Endothelial cell of umbilical vein (primary cell): ENCODE results near the gene APCDD1L. TPM values are rescaled to one million over a fixed set of nuclear protein-coding genes. Genes with fewer than 3 reads are reported as not detected.

Experiments used
- BruUV-seq: library from RNA; stranded (reverse); fragments of 400-500 nt; replicated peaks from 2 replicates; lab custom pipeline; 2021; lab: Mats Ljungman, UMichigan
- CTCF ChIA-PET: fragments of 300-600, 350-600 bp; sonication (Branson Sonifier 250); formaldehyde crosslinking; loops from one replicate; lab custom pipeline; 2021; ENCODE audit warnings: antibody characterized with exemption, inconsistent platforms; lab: Charles Lee
- POLR2A ChIA-PET: fragments of 300-600, 350-600 bp; sonication (Branson Sonifier 250); formaldehyde crosslinking; loops from one replicate; lab custom pipeline; 2021; ENCODE audit warnings: antibody characterized with exemption, inconsistent platforms; lab: Charles Lee
- DNase-seq: peaks from one replicate; pipeline ENCODE4 v3.0.0-alpha.2; 2011; ENCODE audit warnings: low read depth, low spot score
- FAIRE-seq: peaks from 2 replicates; lab custom pipeline; 2011; peaks lifted over from hg19 to GRCh38; lab: Jason Lieb, UNC
- H2AFZ ChIP-seq: 2 replicates; pipeline ENCODE4 v1.6.0; 2012; ENCODE audit warnings: low read depth, low read length, control low read depth, inconsistent platforms
- H3K27ac ChIP-seq: 2 replicates; pipeline ENCODE4 v1.5.1; 2011; ENCODE audit warnings: low read depth, mild to moderate bottlenecking, control low read depth, low read length, moderate library complexity; ENCODE audit not compliant: insufficient read depth
- H3K27me3 ChIP-seq, 2 experiments: 2 replicates each; pipeline versions ENCODE4 v1.6.0 to v1.6.1; 2011; ENCODE audit warnings: low read length in 2 of 2, mixed read lengths in 1 of 2; ENCODE audit not compliant: control insufficient read depth in 2 of 2, insufficient read depth in 2 of 2
- H3K36me3 ChIP-seq, 2 experiments: 2 replicates in 1 of 2; 3 replicates in 1 of 2; pipeline ENCODE4 v1.5.1; 2011; ENCODE audit warnings: low read length in 2 of 2, mild to moderate bottlenecking in 1 of 2, moderate library complexity in 1 of 2; ENCODE audit not compliant: control insufficient read depth in 2 of 2, insufficient read depth in 2 of 2; ENCODE audit errors: extremely low read depth in 1 of 2
- H3K4me1 ChIP-seq: 3 replicates; pipeline ENCODE4 v1.5.1; 2011; ENCODE audit warnings: mild to moderate bottlenecking, low read length; ENCODE audit not compliant: control insufficient read depth, insufficient read depth; ENCODE audit errors: extremely low read depth
- H3K4me2 ChIP-seq: 2 replicates; pipeline ENCODE4 v1.6.1; 2011; ENCODE audit warnings: low read length, control low read depth, mixed read lengths; ENCODE audit not compliant: insufficient read depth
- H3K4me3 ChIP-seq, 3 experiments: fragments of 200-600 bp in 1 of 3; sonication (generic), shearing (Covaris generic) in 1 of 3; replicated peaks in 1 of 3; 2 replicates each; pipeline ENCODE4 v1.5.1; 2011 to 2016; ENCODE audit warnings: control low read depth in 3 of 3, low read length in 3 of 3, mild to moderate bottlenecking in 2 of 3, inconsistent platforms in 1 of 3, low read depth in 1 of 3, moderate library complexity in 1 of 3; ENCODE audit not compliant: insufficient read depth in 1 of 3
- H3K79me2 ChIP-seq: 2 replicates; pipeline ENCODE4 v1.6.0; 2012; ENCODE audit warnings: low read length, inconsistent platforms; ENCODE audit not compliant: control insufficient read depth, insufficient read depth
- H3K9ac ChIP-seq: replicated peaks from 2 replicates; pipeline ENCODE3; 2011; ENCODE audit warnings: low read length, control low read depth; ENCODE audit not compliant: insufficient read depth; ENCODE audit errors: extremely low read depth
- H3K9me1 ChIP-seq: replicated peaks from 3 replicates; pipeline ENCODE4 v1.6.0; 2011; ENCODE audit warnings: mild to moderate bottlenecking, low read length; ENCODE audit not compliant: control insufficient read depth, insufficient read depth; ENCODE audit errors: extremely low read depth
- H3K9me3 ChIP-seq: replicated peaks from 2 replicates; pipeline ENCODE4 v1.5.1; 2012; ENCODE audit warnings: low read length, inconsistent platforms; ENCODE audit not compliant: control insufficient read depth, insufficient read depth
- H4K20me1 ChIP-seq: replicated peaks from 2 replicates; pipeline ENCODE3; 2011; ENCODE audit warnings: mild to moderate bottlenecking, low read length; ENCODE audit not compliant: control insufficient read depth, insufficient read depth; ENCODE audit errors: extremely low read depth
- CTCF ChIP-seq, 2 donors: IDR thresholded peaks; 1 replicate in 1 of 2; 2 replicates in 1 of 2; pipeline ENCODE4 v1.5.1; 2011; ENCODE audit warnings: low read length in 2 of 2, mild to moderate bottlenecking in 2 of 2, moderate library complexity in 2 of 2, control low read depth in 1 of 2, inconsistent platforms in 1 of 2, low read depth in 1 of 2; ENCODE audit not compliant: insufficient read depth in 1 of 2; ENCODE audit errors: extremely low read depth in 1 of 2
- EZH2 ChIP-seq: IDR thresholded peaks from 2 replicates; pipeline ENCODE4 v1.6.1; 2012; ENCODE audit warnings: borderline replicate concordance, low read depth, mild to moderate bottlenecking, moderate library complexity, low read length, inconsistent platforms; ENCODE audit not compliant: severe bottlenecking
- FOS ChIP-seq: IDR thresholded peaks from 2 replicates; pipeline ENCODE4 v1.6.1; 2011; ENCODE audit warnings: mild to moderate bottlenecking, low read length, moderate library complexity, borderline replicate concordance; ENCODE audit not compliant: insufficient read depth
- GATA2 ChIP-seq: IDR thresholded peaks from 2 replicates; pipeline ENCODE4 v1.7.0; 2011; ENCODE audit warnings: low read depth, mild to moderate bottlenecking, moderate library complexity, mixed read lengths, low read length; ENCODE audit not compliant: insufficient read length, insufficient read depth
- JUN ChIP-seq: IDR thresholded peaks from 2 replicates; pipeline ENCODE4 v1.6.1; 2011; ENCODE audit warnings: borderline replicate concordance, low read depth; ENCODE audit not compliant: insufficient read length, insufficient read depth
- MAX ChIP-seq: IDR thresholded peaks from 2 replicates; pipeline ENCODE4 v1.6.1; 2011; ENCODE audit not compliant: insufficient read depth, insufficient read length
- MYC ChIP-seq: IDR thresholded peaks from one replicate; pipeline ENCODE4 v1.6.1; 2011; ENCODE audit warnings: mild to moderate bottlenecking, low read depth, low read length
- POLR2A ChIP-seq: IDR thresholded peaks from 2 replicates; pipeline ENCODE4 v1.6.1; 2012; ENCODE audit warnings: low read depth, mild to moderate bottlenecking, control low read depth, low read length
- POLR2AphosphoS5 ChIP-seq: IDR thresholded peaks from 2 replicates; pipeline ENCODE4 v1.6.1; 2012; ENCODE audit warnings: low read depth, mild to moderate bottlenecking, control low read depth, low read length, moderate library complexity; ENCODE audit not compliant: insufficient read depth
- dilution Hi-C: fragments of 300-500 bp; cut with MboI; formaldehyde crosslinking; loops from one replicate; pipeline ENCODE4 v1.15.0; 2019; ENCODE audit warnings: low sequenced_read_pairs; ENCODE audit not compliant: extremely low pct_ligation_motif_present
- intact Hi-C: fragments of 100-400 bp; cut with micrococcal nuclease; formaldehyde crosslinking; loops from one replicate; pipeline ENCODE4 v1.10.0; 2022
- polyA plus RNA-seq, 4 experiments: library from polyadenylated mRNA; depleted of rRNA in 3 of 4; stranded (reverse) in 3 of 4; unstranded in 1 of 4; fragments of >200 nt; gene quantifications; 2 replicates each; pipeline versions ENCODE4 v1.2.1 to v1.2.3, GENCODE V29; 2011 to 2012; ENCODE audit warnings: missing spikeins in 1 of 4
- total RNA-seq: library from RNA; stranded (reverse); gene quantifications from 2 replicates; pipeline ENCODE4 v1.2.3, GENCODE V29; 2021

The APCDD1L gene
- total and polyA plus RNA-seq, 2 donors (not counting 3 experiments of a cell fraction or from before 2014, with no cell fraction given), result 0.17 to 1.4 TPM

GRCh38 chr20:58433029-58433647 lies 82.1 kb downstream of the APCDD1L start:
- H3K4me3 ChIP-seq, result no peak overlapping the region
- no peak overlapping the region for H2AFZ ChIP-seq
- no peak overlapping the region for H3K9ac ChIP-seq
- no peaks in the 10 kb centered on the region for H4K20me1 ChIP-seq
- H3K27ac ChIP-seq, result no peak overlapping the region
- H3K36me3 ChIP-seq, result peaks cover 0 to 4% of the 10 kb centered on the region in 2 experiments
- ChIA-PET CTCF (interaction anchor here (0.9 to 1.7 kb wide), 2 partner anchors 12 to 13 kb away, joined by 3 to 5 read pairs; no protein-coding TSS in a partner anchor), POLR2A (no interaction called here)
- peaks cover 77% of the 10 kb centered on the region for H3K79me2 ChIP-seq
- no TSS peak for BruUV-seq
- no peaks in the 10 kb centered on the region for H3K27me3 ChIP-seq
- DNase-seq (no peak), FAIRE-seq (no peak)
- dilution Hi-C loops, result no loop called here
- intact Hi-C loops, result no loop called here
- no peak overlapping the region for H3K4me2 ChIP-seq
- no peaks in the 10 kb centered on the region for H3K9me3 ChIP-seq
- TF ChIP-seq CTCF (IDR thresholded peaks at IDR 0.05; ENCODE audit: extremely low read depth in 1 of 2, insufficient read depth in 1 of 2, low read depth in 1 of 2, low read length in 2 of 2) (no peak), MYC (no peak), JUN (no peak), POLR2A (no peak), GATA2 (no peak), POLR2AphosphoS5 (no peak), MAX (no peak), EZH2 (no peak), FOS (no peak)
- H3K9me1 ChIP-seq, result no peaks in the 10 kb centered on the region
- H3K4me1 ChIP-seq, result peaks cover 4% of the 10 kb centered on the region
